PC-9 (cell line): ENCODE measurements around the gene HLTF. TPM values are rescaled to one million over a fixed set of nuclear protein-coding genes. Genes with fewer than 3 reads are reported as not detected.

ENCODE experiments used
- BruUV-seq: library from RNA; stranded (reverse); fragments of 400-500 nt; replicated peaks from 2 replicates; lab custom pipeline; 2021; lab: Mats Ljungman, UMichigan
- CTCF ChIA-PET: fragments of 300-600 bp; sonication (Branson Sonifier 250); formaldehyde crosslinking; loops from one replicate; lab custom pipeline; 2022; ENCODE audit warnings: antibody characterized with exemption; lab: Charles Lee
- POLR2A ChIA-PET: fragments of 300-600 bp; sonication (Branson Sonifier 250); formaldehyde crosslinking; loops from one replicate; lab custom pipeline; 2022; ENCODE audit warnings: antibody characterized with exemption; ENCODE audit not compliant: unreplicated experiment; lab: Charles Lee
- DNase-seq, 2 experiments: peaks; one replicate each; pipeline versions ENCODE4 v3.0.0 to v3.0.0-alpha.2; 2015 to 2022; ENCODE audit warnings: mixed read lengths in 1 of 2
- H2AFZ ChIP-seq: fragments of 200-600 bp; sonication (generic); 2 replicates; pipeline ENCODE4 v1.8.1; 2017; ENCODE audit warnings: antibody characterized with exemption
- H3F3A ChIP-seq: fragments of 200-600 bp; sonication (generic); 2 replicates; pipeline ENCODE4 v1.8.1; 2017; ENCODE audit warnings: antibody characterized with exemption, mild to moderate bottlenecking, low read depth; ENCODE audit not compliant: insufficient read depth
- H3K27ac ChIP-seq: fragments of 200-600 bp; sonication (generic); 2 replicates; pipeline ENCODE4 v1.6.1; 2016; ENCODE audit warnings: mixed run types
- H3K27me3 ChIP-seq: fragments of 200-600 bp; sonication (generic); 2 replicates; pipeline ENCODE4 v1.6.1; 2016; ENCODE audit warnings: low read depth, mixed run types; ENCODE audit not compliant: insufficient read depth
- H3K36me3 ChIP-seq: fragments of 200-600 bp; sonication (generic); 2 replicates; pipeline ENCODE4 v1.6.1; 2016; ENCODE audit warnings: low read depth, mixed run types
- H3K4me1 ChIP-seq: fragments of 200-600 bp; sonication (generic); replicated peaks from 2 replicates; pipeline ENCODE4 v1.6.1; 2016; ENCODE audit warnings: mixed run types; ENCODE audit not compliant: insufficient read depth
- H3K4me2 ChIP-seq: fragments of 200-600 bp; sonication (generic); 2 replicates; pipeline ENCODE4 v1.6.1; 2017; ENCODE audit warnings: mixed run types
- H3K4me3 ChIP-seq: fragments of 200-600 bp; sonication (generic); 2 replicates; pipeline ENCODE4 v1.6.1; 2016; ENCODE audit warnings: mixed run types
- H3K79me2 ChIP-seq: fragments of 200-600 bp; sonication (generic); 2 replicates; pipeline ENCODE4 v1.6.1; 2017; ENCODE audit warnings: low read depth, mixed run types
- H3K9me2 ChIP-seq: fragments of 200-600 bp; sonication (generic); 2 replicates; pipeline ENCODE4 v1.8.1; 2017; ENCODE audit warnings: mild to moderate bottlenecking; ENCODE audit not compliant: insufficient read depth
- H3K9me3 ChIP-seq: fragments of 200-600 bp; sonication (generic); 2 replicates; pipeline ENCODE4 v1.8.1; 2016; ENCODE audit warnings: low read depth; ENCODE audit not compliant: insufficient read depth
- H4K20me1 ChIP-seq: fragments of 200-600 bp; sonication (generic); 2 replicates; pipeline ENCODE4 v1.8.1; 2017; ENCODE audit not compliant: insufficient read depth
- CTCF ChIP-seq: fragments of 200-600 bp; sonication (generic); conservative IDR thresholded peaks from 2 replicates; pipeline ENCODE4 v1.6.1; 2017; ENCODE audit warnings: mixed run types, antibody characterized with exemption, mild to moderate bottlenecking, moderate library complexity
- EZH2 ChIP-seq: fragments of 200-600 bp; sonication (generic); IDR thresholded peaks from 2 replicates; pipeline ENCODE4 v1.8.0; 2017; ENCODE audit warnings: antibody characterized with exemption, low read depth
- intact Hi-C: fragments of 100-400 bp; cut with micrococcal nuclease; formaldehyde crosslinking; loops from one replicate; pipeline ENCODE4 v1.10.0; 2022; ENCODE audit not compliant: unreplicated experiment
- total RNA-seq: library from RNA; stranded (reverse); gene quantifications from 2 replicates; pipeline ENCODE4 v1.2.3, GENCODE V29; 2021

HLTF gene
- total RNA-seq, 1 experiment from 2014 or later: 38.3 TPM

GRCh38 chr3:149015393-149015792 is 70.9 kb downstream of the HLTF start:
- Histone ChIP-seq H3K4me1 (no peaks in the 10 kb centered on the region), H3K9me3 (no peaks in the 10 kb centered on the region), H3K27ac (no peak overlapping the region), H3K79me2 (no peaks in the 10 kb centered on the region), H3K36me3 (no peaks in the 10 kb centered on the region), H3K27me3 (no peaks in the 10 kb centered on the region), H2AFZ (no peak overlapping the region), H4K20me1 (no peaks in the 10 kb centered on the region; the same call in 1 of the 2 replicates), H3K4me3 (no peak overlapping the region), H3K4me2 (no peak overlapping the region), H3F3A (no peaks in the 10 kb centered on the region), H3K9me2 (no peaks in the 10 kb centered on the region)
- ChIA-PET POLR2A (no interaction called here), CTCF (no interaction called here)
- intact Hi-C loops: loop anchor here (5.0 kb wide), 1 partner anchor 37 kb away; no protein-coding TSS in a partner anchor
- BruUV-seq: no TSS peak
- DNase-seq: no peak
- TF ChIP-seq EZH2 (no peak), CTCF (no peak)

GRCh38 chr3:149013726-149014125 is 72.6 kb downstream of the HLTF start:
- H3K9me2 ChIP-seq: no peaks in the 10 kb centered on the region
- no peak overlapping the region for H3K4me2 ChIP-seq
- no peak for TF ChIP-seq EZH2
- no peak for TF ChIP-seq CTCF
- H3K27ac ChIP-seq: no peak overlapping the region
- no peaks in the 10 kb centered on the region; the same call in 1 of the 2 replicates for H4K20me1 ChIP-seq
- POLR2A ChIA-PET: no interaction called here
- no peaks in the 10 kb centered on the region for H3K4me1 ChIP-seq
- no peak overlapping the region for H3K4me3 ChIP-seq
- no peak overlapping the region for H2AFZ ChIP-seq
- no peaks in the 10 kb centered on the region for H3K36me3 ChIP-seq
- H3K9me3 ChIP-seq: no peaks in the 10 kb centered on the region
- CTCF ChIA-PET: no interaction called here
- BruUV-seq: no TSS peak
- no peaks in the 10 kb centered on the region for H3F3A ChIP-seq
- H3K27me3 ChIP-seq: no peaks in the 10 kb centered on the region
- no peak for DNase-seq
- intact Hi-C loops: no loop called here
- no peaks in the 10 kb centered on the region for H3K79me2 ChIP-seq

- Histone ChIP-seq H3K4me1 (no peaks in the 10 kb centered on the region), H3K79me2 (no peaks in the 10 kb centered on the region), H4K20me1 (no peaks in the 10 kb centered on the region), H3K9me3 (no peaks in the 10 kb centered on the region), H3F3A (no peaks in the 10 kb centered on the region), H3K9me2 (no peaks in the 10 kb centered on the region), H2AFZ (no peak overlapping the region), H3K27ac (no peak overlapping the region), H3K4me3 (no peak overlapping the region), H3K4me2 (no peak overlapping the region), H3K36me3 (no peaks in the 10 kb centered on the region), H3K27me3 (no peaks in the 10 kb centered on the region)
- no peak for DNase-seq
- TF ChIP-seq CTCF (no peak), EZH2 (no peak)
- intact Hi-C loops: no loop called here
- no TSS peak for BruUV-seq
- ChIA-PET POLR2A (no interaction called here), CTCF (no interaction called here)
Observed at GRCh38 chr3:149011676-149012075, 74.7 kb downstream of the HLTF start.
